Measurements from ENCODE around the gene UBE2B.
"Not testable (repeated sequence)": the region's sequence is repeated elsewhere in the genome, so short reads cannot be mapped to it uniquely, and the experiment has no call there.

The UBE2B gene

DNA sequence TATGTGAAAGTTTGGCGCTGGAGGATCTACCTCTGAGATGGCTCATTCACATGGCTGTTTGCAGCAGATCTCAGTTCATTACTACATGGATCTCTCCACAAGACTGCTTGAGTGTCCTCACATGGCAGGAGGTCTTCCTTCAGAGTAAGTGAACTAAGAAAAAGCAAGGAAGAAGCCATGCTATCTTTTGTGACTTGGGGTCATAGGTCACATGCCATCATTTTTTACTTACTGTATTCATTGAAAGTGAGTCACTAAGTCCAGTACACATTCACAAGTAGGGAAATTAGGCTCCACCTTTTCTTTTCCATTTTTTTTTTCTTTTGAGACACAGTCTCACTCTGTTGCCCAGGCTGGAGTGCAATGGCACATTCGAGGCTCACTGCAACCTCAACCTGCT lies 49.0 kb downstream of the UBE2B start:
- TF ChIP-seq ZNF8 (CRISPR knock-in tag; IDR thresholded peaks at IDR 0.05) (no peak), ISL1 (CRISPR knock-in tag; IDR thresholded peaks at IDR 0.05) (no peak), SNAI2 (CRISPR knock-in tag; IDR thresholded peaks at IDR 0.05) (no peak), POU6F1 (CRISPR knock-in tag; IDR thresholded peaks at IDR 0.05; ENCODE audit: borderline replicate concordance, low read depth) (no peak), ZFP30 (CRISPR knock-in tag; IDR thresholded peaks at IDR 0.05) (no peak), OSR1 (CRISPR knock-in tag; IDR thresholded peaks at IDR 0.05) (no peak), RARB (CRISPR knock-in tag; IDR thresholded peaks at IDR 0.05) (no peak), BACH2 (CRISPR knock-in tag; IDR thresholded peaks at IDR 0.05; ENCODE audit: borderline replicate concordance) (no peak), ZFP3 (CRISPR knock-in tag; IDR thresholded peaks at IDR 0.05) (no peak), PPARA (CRISPR knock-in tag; IDR thresholded peaks at IDR 0.05; ENCODE audit: borderline replicate concordance) (no peak)
- TF ChIP-seq, protein P1, sequence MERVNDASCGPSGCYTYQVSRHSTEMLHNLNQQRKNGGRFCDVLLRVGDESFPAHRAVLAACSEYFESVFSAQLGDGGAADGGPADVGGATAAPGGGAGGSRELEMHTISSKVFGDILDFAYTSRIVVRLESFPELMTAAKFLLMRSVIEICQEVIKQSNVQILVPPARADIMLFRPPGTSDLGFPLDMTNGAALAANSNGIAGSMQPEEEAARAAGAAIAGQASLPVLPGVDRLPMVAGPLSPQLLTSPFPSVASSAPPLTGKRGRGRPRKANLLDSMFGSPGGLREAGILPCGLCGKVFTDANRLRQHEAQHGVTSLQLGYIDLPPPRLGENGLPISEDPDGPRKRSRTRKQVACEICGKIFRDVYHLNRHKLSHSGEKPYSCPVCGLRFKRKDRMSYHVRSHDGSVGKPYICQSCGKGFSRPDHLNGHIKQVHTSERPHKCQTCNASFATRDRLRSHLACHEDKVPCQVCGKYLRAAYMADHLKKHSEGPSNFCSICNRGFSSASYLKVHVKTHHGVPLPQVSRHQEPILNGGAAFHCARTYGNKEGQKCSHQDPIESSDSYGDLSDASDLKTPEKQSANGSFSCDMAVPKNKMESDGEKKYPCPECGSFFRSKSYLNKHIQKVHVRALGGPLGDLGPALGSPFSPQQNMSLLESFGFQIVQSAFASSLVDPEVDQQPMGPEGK (CRISPR knock-in tag; IDR thresholded peaks at IDR 0.05; ENCODE audit: borderline replicate concordance), result no peak

GRCh38 chr5:134421038-134421437 lies 49.7 kb downstream of the UBE2B start:
- not testable (repeated sequence) for ATAC-seq

More for the DNA sequence above, 49.0 kb downstream of the UBE2B start:
- ATAC-seq, result no peak

- no peak for TF ChIP-seq TCF4 (CRISPR knock-in tag; IDR thresholded peaks at IDR 0.05; ENCODE audit: borderline replicate concordance)
- TF ChIP-seq CSDC2 (CRISPR knock-in tag; IDR thresholded peaks at IDR 0.05), result no peak
- ATAC-seq, result no peak
Observed at GRCh38 chr5:134422791-134423365, 51.5 kb downstream of the UBE2B start.

DNA sequence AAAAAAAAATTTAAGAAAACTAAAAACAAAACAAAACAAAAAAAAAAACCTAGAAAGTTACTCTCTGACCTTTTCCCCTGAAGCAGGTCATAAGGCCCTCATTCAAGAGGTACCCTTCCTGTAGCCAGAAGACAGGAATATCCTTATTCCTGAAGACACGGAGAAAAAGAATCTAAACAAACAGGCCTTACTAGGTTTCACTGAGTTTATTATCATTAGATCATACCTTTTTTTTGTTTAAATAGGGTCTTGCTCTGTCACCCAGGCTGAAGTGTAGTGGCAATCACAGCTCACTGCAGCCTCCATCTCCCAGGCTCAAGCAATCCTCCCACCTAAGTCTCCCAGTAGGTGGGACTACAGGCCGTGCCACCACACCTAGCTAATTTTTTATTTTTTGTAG lies 52.0 kb downstream of the UBE2B start:
- TF ChIP-seq POU6F1 (CRISPR knock-in tag; IDR thresholded peaks at IDR 0.05; ENCODE audit: borderline replicate concordance, low read depth) (no peak), TSHZ2 (CRISPR knock-in tag; IDR thresholded peaks at IDR 0.05) (no peak), PPARA (CRISPR knock-in tag; IDR thresholded peaks at IDR 0.05; ENCODE audit: borderline replicate concordance) (no peak), CSDC2 (CRISPR knock-in tag; IDR thresholded peaks at IDR 0.05) (no peak), ESRRG (CRISPR knock-in tag; IDR thresholded peaks at IDR 0.05) (no peak), ZNF70 (CRISPR knock-in tag; IDR thresholded peaks at IDR 0.05) (no peak)
- TF ChIP-seq, protein P2, sequence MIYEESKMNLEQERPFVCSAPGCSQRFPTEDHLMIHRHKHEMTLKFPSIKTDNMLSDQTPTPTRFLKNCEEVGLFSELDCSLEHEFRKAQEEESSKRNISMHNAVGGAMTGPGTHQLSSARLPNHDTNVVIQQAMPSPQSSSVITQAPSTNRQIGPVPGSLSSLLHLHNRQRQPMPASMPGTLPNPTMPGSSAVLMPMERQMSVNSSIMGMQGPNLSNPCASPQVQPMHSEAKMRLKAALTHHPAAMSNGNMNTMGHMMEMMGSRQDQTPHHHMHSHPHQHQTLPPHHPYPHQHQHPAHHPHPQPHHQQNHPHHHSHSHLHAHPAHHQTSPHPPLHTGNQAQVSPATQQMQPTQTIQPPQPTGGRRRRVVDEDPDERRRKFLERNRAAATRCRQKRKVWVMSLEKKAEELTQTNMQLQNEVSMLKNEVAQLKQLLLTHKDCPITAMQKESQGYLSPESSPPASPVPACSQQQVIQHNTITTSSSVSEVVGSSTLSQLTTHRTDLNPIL (CRISPR knock-in tag; IDR thresholded peaks at IDR 0.05; ENCODE audit: low read depth), result no peak
- ATAC-seq, result no peak

- no peak for ATAC-seq
- TF ChIP-seq ISL1 (CRISPR knock-in tag; IDR thresholded peaks at IDR 0.05) (no peak), ESRRG (CRISPR knock-in tag; IDR thresholded peaks at IDR 0.05) (no peak), BACH2 (CRISPR knock-in tag; IDR thresholded peaks at IDR 0.05; ENCODE audit: borderline replicate concordance) (no peak), PPARA (CRISPR knock-in tag; IDR thresholded peaks at IDR 0.05; ENCODE audit: borderline replicate concordance) (no peak), ZFP3 (CRISPR knock-in tag; IDR thresholded peaks at IDR 0.05) (no peak), GLIS3 (CRISPR knock-in tag; IDR thresholded peaks at IDR 0.05) (no peak), ARNTL (CRISPR knock-in tag; IDR thresholded peaks at IDR 0.05; ENCODE audit: borderline replicate concordance, low read depth) (no peak), CSDC2 (CRISPR knock-in tag; IDR thresholded peaks at IDR 0.05) (no peak), ZNF565 (CRISPR knock-in tag; conservative IDR thresholded peaks at IDR 0.05; ENCODE audit: low read depth) (no peak)
Observed at GRCh38 chr5:134426361-134426760, 55.0 kb downstream of the UBE2B start.
